G401.6 (cell line): Measurements from ENCODE around the gene RAC2.
"Not testable (repeated sequence)": the region's sequence is repeated elsewhere in the genome, so short reads cannot be mapped to it uniquely, and the experiment has no call there.

Experiments used
- FAIRE-seq: peaks from 2 replicates; lab custom pipeline; 2012; peaks lifted over from hg19 to GRCh38; lab: Jason Lieb, UNC

The RAC2 gene

GRCh38 chr22:37233751-37234631, 10.1 kb downstream of the RAC2 start:
- FAIRE-seq: no peak

- FAIRE-seq: not testable (repeated sequence)
These were observed 10.7 kb downstream of the RAC2 start for GRCh38 chr22:37233371-37233750.

- no peak for FAIRE-seq
These were observed 11.7 kb downstream of the RAC2 start for GRCh38 chr22:37232140-37232998.

GRCh38 chr22:37231406-37232139, 12.5 kb downstream of the RAC2 start:
- no peak for FAIRE-seq

GRCh38 chr22:37230673-37231405, 13.2 kb downstream of the RAC2 start:
- no peak for FAIRE-seq

- no peak for FAIRE-seq
These were observed 14.0 kb downstream of the RAC2 start for GRCh38 chr22:37229805-37230672.

GRCh38 chr22:37229012-37229804, 14.9 kb downstream of the RAC2 start:
- FAIRE-seq: no peak

- FAIRE-seq: no peak
These were observed 15.7 kb downstream of the RAC2 start for GRCh38 chr22:37228106-37229011.

GRCh38 chr22:37226514-37226913, 17.6 kb downstream of the RAC2 start:
- FAIRE-seq: no peak

GRCh38 chr22:37226087-37226486, 18.0 kb downstream of the RAC2 start:
- FAIRE-seq: no peak

GRCh38 chr22:37225481-37225880, 18.6 kb downstream of the RAC2 start:
- no peak for FAIRE-seq

GRCh38 chr22:37224757-37225420, 19.2 kb downstream of the RAC2 start:
- FAIRE-seq: no peak

- FAIRE-seq: no peak
These were observed 20.0 kb downstream of the RAC2 start for GRCh38 chr22:37223965-37224551.

- FAIRE-seq: no peak
These were observed 21.6 kb downstream of the RAC2 start for GRCh38 chr22:37222440-37222971.

- no peak for FAIRE-seq
These were observed 22.4 kb downstream of the RAC2 start for GRCh38 chr22:37221424-37222333.

GRCh38 chr22:37220543-37220981, 23.5 kb downstream of the RAC2 start:
- FAIRE-seq: no peak

- no peak for FAIRE-seq
These were observed 24.5 kb downstream of the RAC2 start for GRCh38 chr22:37219533-37219932.
